GM18870 (cell line): ENCODE data around the gene ANGEL1.

Source experiments
- ATAC-seq: cut with Tn5 transposase; IDR thresholded peaks from one replicate; pipeline ENCODE4 v1.9.1; 2021; ENCODE audit warnings: moderate library complexity; ENCODE audit not compliant: unreplicated experiment

ANGEL1 gene

DNA sequence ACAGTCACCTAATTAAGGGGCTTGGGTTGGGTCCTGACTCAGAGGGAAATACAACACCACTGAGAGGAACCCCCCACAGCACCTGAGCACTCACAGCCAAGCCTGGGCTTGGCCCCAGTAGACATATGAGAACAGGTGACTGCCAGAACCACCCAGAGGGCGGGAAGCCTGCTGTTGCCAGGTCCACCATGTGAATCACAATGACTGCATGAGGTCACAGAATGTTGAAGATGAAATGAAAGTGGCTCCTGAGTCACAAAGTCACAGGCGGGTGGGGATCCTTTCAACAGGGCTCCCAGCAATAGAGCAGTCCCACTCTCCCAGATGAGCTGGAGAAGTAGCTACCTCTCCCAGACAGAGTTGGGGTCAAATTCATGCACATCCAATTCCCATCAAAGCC lies 13.4 kb upstream of the ANGEL1 start, which contains the start of gene LRRC74A:
Gene LRRC74A (plus strand): TSS at position 287 of the 400 bp plus-strand sequence. CDS start 290 bp downstream, outside the sequence.
- no peak for ATAC-seq

DNA sequence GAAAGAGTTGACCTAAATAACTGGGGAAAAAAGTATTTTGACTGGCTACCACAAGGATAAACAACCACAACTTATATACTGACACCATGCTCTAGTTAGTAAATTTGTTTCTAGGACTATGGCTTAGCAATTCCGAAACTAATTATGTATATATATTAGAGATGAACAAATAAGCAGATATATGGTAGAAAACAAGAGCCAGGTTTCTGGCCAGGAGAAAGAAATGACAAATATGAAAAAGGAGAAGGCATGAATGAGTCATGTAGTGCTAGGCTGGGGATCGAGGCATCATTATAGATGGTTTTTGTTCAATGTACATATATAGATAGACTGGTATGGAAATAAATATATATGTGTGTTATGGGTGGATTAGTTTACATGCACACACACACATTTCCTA lies 8.0 kb upstream of the ANGEL1 start:
- no peak for ATAC-seq

- ATAC-seq, result no peak
These were observed 2.3 kb upstream of the ANGEL1 start for GRCh38 chr14:76814726-76815645.

DNA sequence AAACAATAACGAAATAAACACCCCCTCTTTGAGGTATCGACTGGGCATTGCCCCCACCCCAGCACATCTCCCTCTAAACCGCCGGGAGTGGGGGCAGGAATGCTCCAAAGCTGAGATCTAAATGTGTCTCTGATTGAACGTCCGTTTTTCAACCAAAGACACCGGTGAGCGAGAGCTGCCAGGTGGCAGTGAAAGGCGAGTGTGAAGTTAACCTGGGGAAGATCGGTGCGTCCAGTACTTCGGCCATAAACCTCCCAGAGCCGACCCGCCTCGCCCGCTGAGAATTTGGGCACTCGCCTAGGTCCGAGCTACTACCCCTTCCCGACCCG lies 625 bp downstream of the ANGEL1 start:
- ATAC-seq, result no peak

DNA sequence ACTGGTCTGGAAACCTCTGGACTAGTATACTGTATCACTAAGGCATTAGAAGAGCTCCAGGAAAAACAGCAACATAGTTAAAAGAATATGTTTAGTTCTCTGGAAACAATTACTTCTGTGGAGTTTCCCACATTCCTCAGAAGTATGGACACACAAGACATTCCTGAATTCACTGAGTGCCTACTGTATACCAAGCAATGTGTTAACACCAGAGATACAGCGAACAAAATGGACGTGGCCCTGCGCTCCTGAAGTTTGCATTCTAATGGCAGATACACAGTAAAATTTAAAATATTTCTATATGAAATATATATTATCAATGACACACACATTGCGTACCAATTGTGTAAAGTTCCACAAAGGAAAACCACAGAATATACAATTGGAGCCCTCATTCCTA lies 1.1 kb downstream of the ANGEL1 start:
- ATAC-seq, result no peak

- no peak for ATAC-seq
These were observed 1.7 kb downstream of the ANGEL1 start for GRCh38 chr14:76810953-76811400.

DNA sequence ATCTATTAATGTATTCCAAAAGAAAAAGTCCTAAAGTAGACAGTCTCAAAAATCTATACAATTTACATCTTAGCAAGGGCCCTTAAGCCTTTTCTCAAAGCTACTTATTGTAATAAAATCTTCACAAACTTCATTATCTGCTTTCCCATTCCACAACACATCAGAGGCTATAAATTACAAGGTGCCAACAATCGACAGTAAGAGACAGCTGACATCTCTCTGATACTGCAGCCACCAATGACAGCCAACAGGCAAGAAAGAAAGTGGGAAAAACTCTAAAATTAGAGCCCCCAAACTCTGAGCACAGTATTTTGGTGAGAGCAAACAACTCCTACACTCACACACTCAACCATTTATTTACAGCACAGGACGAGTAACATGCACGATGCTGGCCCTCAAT lies 2.2 kb downstream of the ANGEL1 start:
- no peak for ATAC-seq

DNA sequence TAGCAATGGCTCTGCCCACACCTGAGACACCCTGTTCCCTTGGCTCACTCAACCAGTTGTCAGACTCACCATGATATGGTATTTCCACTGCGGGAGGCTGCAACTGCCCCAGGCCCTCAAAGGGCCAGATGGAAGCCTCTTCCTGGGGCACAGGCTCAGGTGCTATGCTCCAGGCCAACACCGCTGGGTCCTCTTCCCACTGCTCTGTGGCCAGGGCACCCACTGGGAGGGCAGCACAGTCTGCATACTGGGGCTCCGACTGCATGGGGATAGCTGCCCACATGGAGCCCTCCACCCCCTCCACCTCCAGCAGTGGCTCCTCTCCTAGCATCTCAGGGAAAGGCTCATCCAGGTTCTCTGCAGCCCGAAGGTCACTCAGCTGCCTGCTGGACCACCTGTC lies 3.7 kb downstream of the ANGEL1 start:
- ATAC-seq, result no peak

GRCh38 chr14:76808011-76808410 lies 4.7 kb downstream of the ANGEL1 start:
- ATAC-seq, result no peak

- ATAC-seq, result no peak
These were observed 6.2 kb downstream of the ANGEL1 start for GRCh38 chr14:76806446-76806845.

GRCh38 chr14:76793956-76794355 lies 18.7 kb downstream of the ANGEL1 start:
- no peak for ATAC-seq

DNA sequence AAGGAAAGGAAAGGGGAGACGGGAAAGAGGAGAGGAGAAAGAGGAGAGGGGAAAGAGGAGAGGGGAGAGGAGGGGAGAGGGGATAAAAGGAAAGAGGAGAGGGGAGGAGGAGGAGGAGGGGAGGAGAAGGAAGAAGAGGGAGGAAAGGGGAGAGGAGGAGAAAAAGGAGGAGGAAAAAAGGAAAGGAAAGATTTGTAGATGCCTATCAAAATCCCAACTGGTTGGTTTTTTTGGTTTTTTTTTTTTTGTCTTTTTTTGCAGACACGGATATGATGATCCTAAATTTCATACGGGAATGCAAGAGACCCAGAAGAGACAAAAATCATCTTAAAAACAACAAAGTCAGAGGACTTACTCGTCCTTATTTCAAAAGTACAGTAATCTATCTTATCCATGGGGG lies 19.4 kb downstream of the ANGEL1 start:
- no peak for ATAC-seq

- no peak for ATAC-seq
These were observed 20.3 kb downstream of the ANGEL1 start for GRCh38 chr14:76792422-76792821.

DNA sequence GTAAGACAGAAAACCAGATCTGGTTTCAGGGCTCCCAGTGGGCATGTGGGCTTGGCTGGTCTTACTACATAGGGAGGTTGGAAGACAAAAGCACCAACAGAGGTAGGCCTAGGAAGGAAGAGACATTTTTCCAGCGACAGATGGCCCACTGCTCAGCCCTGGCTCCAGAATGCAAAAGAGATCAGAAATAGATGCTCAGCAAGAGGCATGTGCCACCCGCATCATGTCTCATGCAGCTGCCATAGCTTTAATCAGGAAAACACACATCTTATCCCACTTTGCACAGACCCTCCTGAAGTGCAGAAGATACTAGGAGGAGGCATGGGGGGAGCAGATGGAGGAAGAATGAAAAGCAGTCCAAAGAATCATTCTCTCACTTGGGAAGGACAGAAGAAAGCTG lies 26.1 kb downstream of the ANGEL1 start:
- ATAC-seq, result no peak

GRCh38 chr14:76784881-76785280 lies 27.8 kb downstream of the ANGEL1 start:
- ATAC-seq, result peak; percentile 48

GRCh38 chr14:76784266-76784874 lies 28.3 kb downstream of the ANGEL1 start:
- no peak for ATAC-seq

GRCh38 chr14:76782885-76783566 lies 29.7 kb downstream of the ANGEL1 start:
- no peak for ATAC-seq

- no peak for ATAC-seq
These were observed 30.4 kb downstream of the ANGEL1 start for GRCh38 chr14:76782115-76782884.

DNA sequence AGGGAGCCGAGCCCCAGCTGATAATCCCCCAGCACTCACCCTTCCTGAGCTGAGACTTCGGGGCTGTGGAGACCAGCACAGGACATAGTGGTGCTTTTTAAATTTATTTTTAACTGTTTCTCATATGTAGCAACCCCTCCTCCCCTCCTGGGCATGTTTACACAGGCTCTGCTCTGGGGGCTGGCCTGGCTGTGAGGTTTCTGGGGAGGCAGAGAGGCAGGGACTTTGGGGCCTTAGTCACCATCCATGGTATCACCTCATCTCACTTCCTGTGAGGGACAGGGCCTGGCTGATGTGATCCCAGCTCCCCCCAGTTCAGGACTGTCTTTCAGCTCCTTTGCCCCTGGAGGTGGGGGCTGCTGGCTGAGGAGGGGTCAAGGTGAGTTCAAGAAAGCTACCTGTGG lies 31.0 kb downstream of the ANGEL1 start:
- ATAC-seq, result no peak

DNA sequence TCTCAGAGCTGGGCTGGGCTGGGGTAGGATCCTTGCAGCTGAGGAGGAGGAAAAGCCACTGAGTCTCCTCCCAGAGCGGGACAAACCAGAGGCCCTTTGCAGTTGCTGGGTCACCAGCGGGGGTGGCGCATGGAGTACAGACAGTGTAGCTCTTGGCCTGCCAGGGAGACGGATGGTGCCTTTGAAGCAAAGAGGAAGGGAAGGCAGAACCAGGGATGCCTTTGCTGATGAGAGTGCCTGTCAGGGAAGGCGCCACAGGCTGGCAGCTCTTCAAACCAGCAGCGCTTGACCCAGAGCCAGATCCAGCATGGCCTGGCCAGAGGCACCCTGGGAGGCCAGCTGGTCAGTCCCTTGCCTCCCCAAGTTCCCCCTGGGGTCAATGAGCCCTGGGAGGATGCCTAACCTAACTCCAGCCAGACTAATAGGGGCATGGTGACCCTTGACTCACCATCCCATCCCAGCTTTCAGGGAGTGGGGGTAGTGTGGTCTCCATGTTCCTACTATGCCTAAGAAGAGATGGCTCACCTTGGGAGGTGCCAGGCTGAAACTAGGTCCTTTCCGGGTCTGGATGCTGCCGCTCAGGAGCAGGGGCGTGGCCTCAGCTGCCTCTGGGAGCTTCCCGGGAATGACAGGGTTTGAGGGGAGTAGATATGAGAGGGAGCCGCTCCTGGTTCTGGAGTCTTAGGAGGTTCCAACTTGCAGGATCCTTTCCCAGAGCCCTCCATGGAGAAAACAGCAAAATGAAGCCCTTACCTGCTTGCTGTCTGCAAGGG lies 31.6 kb downstream of the ANGEL1 start:
- ATAC-seq, result no peak
